PC-3 (cell line): ENCODE data around the gene PTGES.

ENCODE experiments used
- EZH2 ChIP-seq: fragments of 300-600 bp; sonication (generic); IDR thresholded peaks from one replicate; pipeline ENCODE4 v1.6.1; 2017; ENCODE audit warnings: antibody characterized with exemption, mild to moderate bottlenecking, low read length; ENCODE audit not compliant: unreplicated experiment
- EZH2phosphoT487 ChIP-seq: fragments of 300-600 bp; sonication (generic); IDR thresholded peaks from 2 replicates; pipeline ENCODE4 v1.6.1; 2018; ENCODE audit warnings: mild to moderate bottlenecking, antibody characterized with exemption, low read length, borderline replicate concordance
- TF ChIP-seq, protein P1 (sequence below): fragments of 300-600 bp; sonication (generic); conservative IDR thresholded peaks from 2 replicates; pipeline ENCODE4 v1.5.1; 2017; ENCODE audit warnings: antibody characterized with exemption, low read depth, mild to moderate bottlenecking, low read length

GRCh38 chr9:129786481-129786880, 33.6 kb upstream of the PTGES start:
- TF ChIP-seq, protein P1, sequence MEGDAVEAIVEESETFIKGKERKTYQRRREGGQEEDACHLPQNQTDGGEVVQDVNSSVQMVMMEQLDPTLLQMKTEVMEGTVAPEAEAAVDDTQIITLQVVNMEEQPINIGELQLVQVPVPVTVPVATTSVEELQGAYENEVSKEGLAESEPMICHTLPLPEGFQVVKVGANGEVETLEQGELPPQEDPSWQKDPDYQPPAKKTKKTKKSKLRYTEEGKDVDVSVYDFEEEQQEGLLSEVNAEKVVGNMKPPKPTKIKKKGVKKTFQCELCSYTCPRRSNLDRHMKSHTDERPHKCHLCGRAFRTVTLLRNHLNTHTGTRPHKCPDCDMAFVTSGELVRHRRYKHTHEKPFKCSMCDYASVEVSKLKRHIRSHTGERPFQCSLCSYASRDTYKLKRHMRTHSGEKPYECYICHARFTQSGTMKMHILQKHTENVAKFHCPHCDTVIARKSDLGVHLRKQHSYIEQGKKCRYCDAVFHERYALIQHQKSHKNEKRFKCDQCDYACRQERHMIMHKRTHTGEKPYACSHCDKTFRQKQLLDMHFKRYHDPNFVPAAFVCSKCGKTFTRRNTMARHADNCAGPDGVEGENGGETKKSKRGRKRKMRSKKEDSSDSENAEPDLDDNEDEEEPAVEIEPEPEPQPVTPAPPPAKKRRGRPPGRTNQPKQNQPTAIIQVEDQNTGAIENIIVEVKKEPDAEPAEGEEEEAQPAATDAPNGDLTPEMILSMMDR = no peak
- TF ChIP-seq EZH2 (no peak), EZH2phosphoT487 (no peak)
